Measurements from ENCODE around the gene PIGC. TPM values are rescaled to one million over a fixed set of nuclear protein-coding genes. Genes with fewer than 3 reads are reported as not detected.

The PIGC gene
- total RNA-seq, 1 donor, result 22.4 TPM

DNA sequence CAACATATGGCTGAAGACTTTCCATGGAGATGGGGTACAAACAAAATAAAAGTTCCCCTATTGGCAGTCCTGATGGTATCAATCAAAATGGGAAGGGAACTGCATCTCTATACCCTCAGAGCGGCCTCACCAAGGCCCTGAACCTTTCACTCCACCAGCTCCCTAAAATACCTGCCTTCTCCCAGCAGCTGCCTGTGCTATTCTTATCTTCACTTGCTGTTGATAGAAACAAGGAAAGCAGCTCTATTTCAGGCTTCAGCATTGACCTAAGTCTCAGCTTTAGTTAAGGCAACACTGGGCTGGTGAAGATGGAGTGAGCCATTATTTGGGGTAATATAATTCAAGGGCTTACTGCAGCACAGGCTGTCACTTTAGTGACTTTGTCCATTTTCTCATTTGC is 21.7 kb upstream of the PIGC start:
- DNase-seq (ENCODE audit: insufficient read length, low spot score, missing footprints), result no peak
- H3K4me1 ChIP-seq (ENCODE audit: insufficient read depth, low read length), result no peaks in the 10 kb centered on the region
- no peak overlapping the region for H2AFZ ChIP-seq (ENCODE audit: low read length)
- H4K20me1 ChIP-seq (ENCODE audit: insufficient read depth, low read length), result no peaks in the 10 kb centered on the region
- H3K79me2 ChIP-seq (ENCODE audit: insufficient read depth, low read length), result no peaks in the 10 kb centered on the region
- no peaks in the 10 kb centered on the region for H3K27me3 ChIP-seq (ENCODE audit: insufficient read depth, low read length)
- no peak overlapping the region for H3K4me2 ChIP-seq (ENCODE audit: insufficient read depth, low read length)
- H3K27ac ChIP-seq (ENCODE audit: low read depth, low read length), result no peak overlapping the region
- H3K9me3 ChIP-seq (ENCODE audit: low read depth, low read length), result no peaks in the 10 kb centered on the region
- no peak overlapping the region for H3K4me3 ChIP-seq (ENCODE audit: insufficient read depth, low read length)
- TF ChIP-seq, protein P1, sequence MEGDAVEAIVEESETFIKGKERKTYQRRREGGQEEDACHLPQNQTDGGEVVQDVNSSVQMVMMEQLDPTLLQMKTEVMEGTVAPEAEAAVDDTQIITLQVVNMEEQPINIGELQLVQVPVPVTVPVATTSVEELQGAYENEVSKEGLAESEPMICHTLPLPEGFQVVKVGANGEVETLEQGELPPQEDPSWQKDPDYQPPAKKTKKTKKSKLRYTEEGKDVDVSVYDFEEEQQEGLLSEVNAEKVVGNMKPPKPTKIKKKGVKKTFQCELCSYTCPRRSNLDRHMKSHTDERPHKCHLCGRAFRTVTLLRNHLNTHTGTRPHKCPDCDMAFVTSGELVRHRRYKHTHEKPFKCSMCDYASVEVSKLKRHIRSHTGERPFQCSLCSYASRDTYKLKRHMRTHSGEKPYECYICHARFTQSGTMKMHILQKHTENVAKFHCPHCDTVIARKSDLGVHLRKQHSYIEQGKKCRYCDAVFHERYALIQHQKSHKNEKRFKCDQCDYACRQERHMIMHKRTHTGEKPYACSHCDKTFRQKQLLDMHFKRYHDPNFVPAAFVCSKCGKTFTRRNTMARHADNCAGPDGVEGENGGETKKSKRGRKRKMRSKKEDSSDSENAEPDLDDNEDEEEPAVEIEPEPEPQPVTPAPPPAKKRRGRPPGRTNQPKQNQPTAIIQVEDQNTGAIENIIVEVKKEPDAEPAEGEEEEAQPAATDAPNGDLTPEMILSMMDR (IDR thresholded peaks at IDR 0.05; ENCODE audit: extremely low read depth, low read depth, low read length), result no peak
- no peaks in the 10 kb centered on the region for H3K36me3 ChIP-seq (ENCODE audit: insufficient read depth, low read length)

DNA sequence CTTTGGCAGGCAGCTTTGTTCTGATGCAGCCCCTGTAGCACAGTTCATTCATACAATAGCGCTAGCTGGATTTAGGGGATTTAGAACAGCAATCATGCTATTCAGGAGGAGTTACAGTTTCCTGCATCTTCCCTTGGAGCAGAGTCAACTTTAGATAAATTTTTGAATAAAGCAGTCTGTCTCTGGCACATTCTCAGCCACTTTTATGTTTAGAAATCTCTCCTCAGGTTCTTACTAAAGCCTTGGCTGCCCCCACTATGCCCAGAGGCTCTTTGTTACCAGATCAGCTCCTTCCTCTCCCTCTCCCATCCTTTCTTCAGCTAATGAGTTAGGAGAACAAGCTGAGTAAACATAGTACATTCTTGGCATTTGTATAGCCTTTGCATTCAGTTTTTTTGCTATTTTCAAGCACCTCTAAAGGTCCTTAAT is 17.0 kb upstream of the PIGC start:
- Histone ChIP-seq H2AFZ (ENCODE audit: low read length) (no peak overlapping the region), H3K4me1 (ENCODE audit: insufficient read depth, low read length) (no peaks in the 10 kb centered on the region), H3K36me3 (ENCODE audit: insufficient read depth, low read length) (no peaks in the 10 kb centered on the region), H3K27me3 (ENCODE audit: insufficient read depth, low read length) (peaks cover 9% of the 10 kb centered on the region), H3K4me3 (ENCODE audit: insufficient read depth, low read length) (no peak overlapping the region), H3K79me2 (ENCODE audit: insufficient read depth, low read length) (no peaks in the 10 kb centered on the region), H4K20me1 (ENCODE audit: insufficient read depth, low read length) (no peaks in the 10 kb centered on the region), H3K4me2 (ENCODE audit: insufficient read depth, low read length) (no peak overlapping the region), H3K27ac (ENCODE audit: low read depth, low read length) (no peak overlapping the region), H3K9me3 (ENCODE audit: low read depth, low read length) (no peaks in the 10 kb centered on the region)
- DNase-seq (ENCODE audit: insufficient read length, low spot score, missing footprints), result no peak
- TF ChIP-seq, protein P1 (IDR thresholded peaks at IDR 0.05; ENCODE audit: extremely low read depth, low read depth, low read length), result no peak

DNA sequence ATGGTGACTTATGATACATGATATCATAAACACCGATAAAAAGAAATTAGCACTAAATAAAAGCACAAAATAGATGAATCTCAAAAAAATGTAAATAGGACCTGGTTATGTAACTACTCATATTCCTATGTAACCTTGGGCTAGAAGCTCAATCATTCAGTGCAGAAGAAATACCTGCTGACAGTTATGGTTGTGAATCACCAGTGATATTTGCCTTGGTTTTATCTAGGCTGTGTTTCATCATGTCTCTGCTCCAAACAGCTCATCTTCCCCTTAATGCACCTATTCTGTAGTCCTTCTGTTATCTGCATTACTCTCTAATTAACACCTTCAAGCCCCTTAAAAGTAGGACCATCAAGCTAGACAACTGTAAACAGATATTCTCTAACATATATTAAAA is 16.3 kb upstream of the PIGC start:
- Histone ChIP-seq H3K4me2 (ENCODE audit: insufficient read depth, low read length) (no peak overlapping the region), H3K79me2 (ENCODE audit: insufficient read depth, low read length) (no peaks in the 10 kb centered on the region), H3K27me3 (ENCODE audit: insufficient read depth, low read length) (peaks cover 9% of the 10 kb centered on the region), H3K9me3 (ENCODE audit: low read depth, low read length) (no peaks in the 10 kb centered on the region), H3K4me1 (ENCODE audit: insufficient read depth, low read length) (no peaks in the 10 kb centered on the region), H3K27ac (ENCODE audit: low read depth, low read length) (no peak overlapping the region), H4K20me1 (ENCODE audit: insufficient read depth, low read length) (no peaks in the 10 kb centered on the region), H2AFZ (ENCODE audit: low read length) (no peak overlapping the region), H3K36me3 (ENCODE audit: insufficient read depth, low read length) (no peaks in the 10 kb centered on the region), H3K4me3 (ENCODE audit: insufficient read depth, low read length) (no peak overlapping the region)
- no peak for DNase-seq (ENCODE audit: insufficient read length, low spot score, missing footprints)
- TF ChIP-seq, protein P1 (IDR thresholded peaks at IDR 0.05; ENCODE audit: extremely low read depth, low read depth, low read length), result no peak

DNA sequence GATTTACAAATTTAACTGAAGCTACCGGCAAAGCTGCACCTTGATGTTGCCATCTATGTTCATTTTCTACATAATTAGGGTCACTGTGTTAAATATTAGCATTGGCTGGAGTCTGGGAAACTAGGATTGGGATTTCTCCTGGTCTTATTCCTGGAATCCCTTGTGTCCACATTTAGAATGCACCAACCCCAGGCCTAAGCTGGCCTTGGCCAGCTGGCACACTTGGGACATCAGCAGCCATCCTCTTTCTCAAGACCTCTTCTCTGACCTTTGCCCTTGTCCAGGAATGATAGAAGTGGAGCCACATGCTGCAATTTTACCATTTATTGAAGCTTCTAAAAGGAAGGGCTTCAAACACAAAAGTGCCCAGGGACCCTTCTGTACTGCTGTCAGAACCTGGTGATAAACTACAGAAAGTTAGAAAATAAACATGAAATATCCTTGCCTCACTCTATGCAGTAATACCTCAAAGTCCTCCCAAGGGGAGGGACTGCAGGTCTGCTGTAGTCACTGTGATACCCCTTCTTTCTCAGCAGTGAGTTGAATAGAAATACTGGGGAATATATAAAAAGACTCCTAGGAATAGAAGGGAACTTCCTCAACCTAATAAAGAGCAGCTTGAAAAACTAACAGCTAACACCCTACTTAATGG is 13.7 kb upstream of the PIGC start:
- Histone ChIP-seq H3K4me2 (ENCODE audit: insufficient read depth, low read length) (no peak overlapping the region), H2AFZ (ENCODE audit: low read length) (no peak overlapping the region), H3K36me3 (ENCODE audit: insufficient read depth, low read length) (no peaks in the 10 kb centered on the region), H3K27ac (ENCODE audit: low read depth, low read length) (no peak overlapping the region), H3K4me1 (ENCODE audit: insufficient read depth, low read length) (no peaks in the 10 kb centered on the region), H3K79me2 (ENCODE audit: insufficient read depth, low read length) (no peaks in the 10 kb centered on the region), H3K4me3 (ENCODE audit: insufficient read depth, low read length) (no peak overlapping the region), H3K27me3 (ENCODE audit: insufficient read depth, low read length) (peaks cover 9% of the 10 kb centered on the region), H3K9me3 (ENCODE audit: low read depth, low read length) (no peaks in the 10 kb centered on the region), H4K20me1 (ENCODE audit: insufficient read depth, low read length) (no peaks in the 10 kb centered on the region)
- DNase-seq (ENCODE audit: insufficient read length, low spot score, missing footprints), result no peak
- TF ChIP-seq, protein P1 (IDR thresholded peaks at IDR 0.05; ENCODE audit: extremely low read depth, low read depth, low read length), result no peak
